Cardiac fibroblast (primary cell): Measurements from ENCODE around the gene C15orf61.
A peak's percentile ranks its signal among the peaks of the same experiment; 100 is the strongest.

ENCODE experiments used
- DNase-seq, 2 donors: peaks; one replicate each; pipeline versions ENCODE4 v3.0.0 to v3.0.0-alpha.2; 2010; ENCODE audit warnings: low read depth in 2 of 2
- H3K4me3 ChIP-seq, 2 donors: replicated peaks in 1 of 2; 1 replicate in 1 of 2; 2 replicates in 1 of 2; pipeline ENCODE4 v1.5.1; 2011; ENCODE audit warnings: low read depth in 2 of 2, low read length in 2 of 2, mild to moderate bottlenecking in 2 of 2, moderate library complexity in 1 of 2
- CTCF ChIP-seq: IDR thresholded peaks from one replicate; pipeline ENCODE4 v1.5.1; 2011; ENCODE audit warnings: low read depth, mild to moderate bottlenecking, low read length, inconsistent platforms

C15orf61 gene

DNA sequence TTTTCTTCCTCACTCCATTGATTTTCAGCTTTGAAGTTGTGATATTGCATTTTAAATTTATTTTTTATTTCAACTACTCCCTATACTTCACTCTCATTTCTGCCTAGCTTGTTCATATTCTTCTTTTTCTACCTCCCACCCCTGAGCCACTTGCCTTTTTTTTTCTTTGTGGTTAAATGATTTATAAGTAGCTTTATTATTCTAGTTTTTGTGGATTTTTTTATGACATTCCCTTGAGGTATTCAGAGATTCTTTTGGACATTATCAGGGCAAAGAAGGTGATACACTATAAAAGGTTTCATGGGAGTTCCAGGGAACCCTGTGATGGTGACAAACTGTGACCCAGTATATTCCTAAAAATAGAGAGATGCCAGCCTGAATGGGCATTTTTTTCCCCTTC lies 3.3 kb downstream of the C15orf61 start:
- no peak for TF ChIP-seq CTCF
- no peak overlapping the region for H3K4me3 ChIP-seq
- DNase-seq: no peak

DNA sequence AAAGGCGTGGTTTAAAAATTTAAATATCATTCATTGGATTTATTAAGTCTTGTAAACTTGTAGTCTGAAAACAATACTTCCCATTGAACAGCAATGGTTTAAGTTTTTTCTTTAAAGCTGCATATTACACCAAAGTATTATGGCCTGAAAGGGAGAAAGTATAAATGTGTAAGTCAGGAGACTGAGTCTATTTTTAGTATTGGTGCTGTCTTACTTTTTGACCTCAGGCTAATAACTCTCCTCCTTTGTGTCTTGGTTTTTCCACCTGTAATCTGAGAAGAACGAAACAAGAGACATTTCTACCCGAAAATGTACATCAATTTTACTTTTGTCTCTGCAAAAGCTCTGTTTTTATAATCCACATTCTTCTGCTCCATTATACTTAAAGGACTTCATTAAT lies 7.6 kb downstream of the C15orf61 start:
- DNase-seq: no peak
- H3K4me3 ChIP-seq: no peak overlapping the region
- TF ChIP-seq CTCF: no peak

GRCh38 chr15:67531379-67531914 lies 10.5 kb downstream of the C15orf61 start:
- DNase-seq: peak; percentile 23 to 85
- H3K4me3 ChIP-seq: no peak overlapping the region
- TF ChIP-seq CTCF: no peak

DNA sequence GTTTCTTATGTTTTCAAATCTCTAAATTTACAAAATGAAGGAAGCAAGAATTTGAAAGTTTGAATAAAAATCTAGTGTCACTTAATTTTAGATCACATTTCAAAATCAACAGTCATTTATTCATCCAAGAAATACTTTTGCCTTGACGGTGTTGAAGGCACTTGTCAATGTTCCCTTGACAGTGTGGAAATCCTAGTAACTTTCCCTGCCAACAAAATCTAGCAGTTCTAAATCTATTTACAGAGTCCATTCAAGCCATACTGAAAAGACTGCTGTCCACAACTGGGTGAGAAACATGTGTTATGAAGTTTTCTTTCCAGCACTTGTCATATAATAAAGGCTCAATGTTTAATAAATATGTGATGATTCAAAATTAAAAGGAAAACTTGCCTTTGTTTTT lies 12.9 kb downstream of the C15orf61 start:
- no peak overlapping the region for H3K4me3 ChIP-seq
- no peak for TF ChIP-seq CTCF
- DNase-seq: no peak

DNA sequence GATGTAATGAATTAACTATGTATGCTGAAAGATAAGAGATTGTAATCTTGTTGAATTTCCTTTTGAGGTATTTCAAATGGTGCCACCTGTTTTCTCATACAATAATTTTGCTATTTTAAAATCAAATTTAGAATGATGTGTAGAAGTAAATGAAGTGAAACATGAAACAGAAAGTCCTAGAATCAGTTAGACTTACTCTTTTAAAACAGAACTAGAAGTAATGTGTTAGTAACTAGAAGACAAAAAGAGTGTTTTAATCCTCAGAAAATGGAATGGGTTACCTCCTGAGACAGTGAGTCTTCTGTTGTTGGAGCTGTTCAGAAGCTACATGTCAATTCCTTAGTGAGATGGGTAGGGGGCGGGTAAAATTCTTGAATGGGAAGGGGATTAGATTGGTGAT lies 13.4 kb downstream of the C15orf61 start:
- TF ChIP-seq CTCF: no peak
- no peak for DNase-seq
- no peak overlapping the region for H3K4me3 ChIP-seq

DNA sequence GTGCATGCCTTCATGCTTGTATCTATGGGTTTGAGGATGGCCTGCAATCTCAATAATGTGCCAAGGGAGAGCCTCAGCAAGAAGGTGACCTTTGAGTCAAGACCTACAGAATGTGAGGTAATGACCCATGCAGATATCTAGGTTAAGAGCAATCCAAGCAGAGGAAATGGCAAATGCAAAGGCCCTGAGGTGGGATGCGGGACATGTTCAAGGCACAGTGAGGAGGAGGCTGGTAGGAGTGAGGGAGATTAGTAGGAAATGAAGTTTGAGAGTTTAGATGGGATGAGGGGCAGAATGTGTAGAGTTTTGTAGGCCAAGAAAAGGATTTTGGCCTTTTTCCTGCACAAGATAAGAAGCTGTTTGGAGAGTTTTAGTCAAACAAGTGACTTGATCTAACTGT lies 16.8 kb downstream of the C15orf61 start:
- H3K4me3 ChIP-seq: no peak overlapping the region
- DNase-seq: no peak
- no peak for TF ChIP-seq CTCF

DNA sequence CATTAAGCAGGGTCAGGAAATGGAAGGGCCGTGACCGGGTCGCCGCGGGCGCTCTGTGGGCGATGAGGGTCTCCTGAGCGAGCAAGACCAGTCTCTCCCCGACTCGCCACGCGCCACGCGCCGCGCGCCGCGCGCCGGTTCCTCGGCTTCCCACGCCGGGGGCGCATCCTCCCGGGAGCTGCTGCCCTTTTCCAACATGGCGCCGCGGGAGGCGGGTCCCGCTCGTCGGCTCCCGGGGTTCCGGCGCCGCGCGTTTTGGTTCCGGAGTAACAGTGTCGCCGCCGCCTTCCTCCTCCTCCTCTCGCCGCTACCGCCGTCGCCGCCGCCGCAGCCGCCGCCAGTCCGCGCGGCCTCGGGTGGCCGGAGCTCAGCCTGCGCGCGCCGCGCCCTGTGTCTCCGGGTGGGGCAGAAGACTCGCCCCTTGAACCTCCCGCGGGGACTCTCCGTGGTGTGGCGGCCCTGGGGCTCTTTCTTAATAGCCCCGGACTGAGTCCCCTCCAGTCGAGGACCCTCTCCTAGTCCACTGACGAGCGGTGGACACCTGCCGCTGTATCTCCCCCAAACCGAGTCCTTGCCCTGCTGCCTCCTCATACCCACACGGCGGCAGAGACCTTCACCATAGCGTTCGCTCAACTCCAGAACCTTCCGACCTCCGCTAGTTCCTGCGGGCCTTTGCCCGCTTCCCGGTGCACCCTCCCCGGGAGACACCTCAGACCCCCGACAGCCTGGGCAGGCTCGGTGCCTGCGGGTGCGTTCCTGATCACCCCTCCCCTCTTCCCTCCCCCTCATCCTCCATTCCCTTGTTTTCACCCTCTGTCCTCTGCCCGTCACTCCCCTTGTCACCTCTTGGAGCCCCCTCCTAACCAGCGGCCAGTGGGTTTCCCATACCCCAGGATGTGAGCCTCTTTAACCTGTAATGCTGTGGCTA lies 21.8 kb downstream of the C15orf61 start, which contains the start of gene MAP2K5:
Gene MAP2K5, plus strand, starts transcription at position 284 of the 928 bp plus-strand sequence. Its CDS starts 633 bp downstream, at position 917.
- TF ChIP-seq CTCF: no peak
- DNase-seq: peak; percentile 65 to 77

More for the DNA sequence above, 21.8 kb downstream of the C15orf61 start, which contains the start of gene MAP2K5:
- peak within 1 kb of the TSS; percentile 86 to 89 for H3K4me3 ChIP-seq
